Central memory CD8-positive, alpha-beta T cell (primary cell): ENCODE measurements around the gene SGMS1.
"Not testable (repeated sequence)": the region's sequence is repeated elsewhere in the genome, so short reads cannot be mapped to it uniquely, and the experiment has no call there.

Source experiments
- ATAC-seq: fragments of 150-1000 bp; cut with Tn5 transposase; replicated peaks from 2 replicates; pipeline ENCODE4 v1.10.0; 2022; ENCODE audit warnings: mild to moderate bottlenecking, moderate FRiP score, moderate number of reproducible peaks; ENCODE audit not compliant: poor library complexity, severe bottlenecking; ENCODE audit errors: extremely low read depth
- DNase-seq, 2 donors: peaks; one replicate each; pipeline ENCODE4 v3.0.0; 2021; ENCODE audit warnings: low spot score in 2 of 2
- H3K27ac Mint-ChIP-seq: one replicate; pipeline ENCODE4 v1.8.0; 2022; ENCODE audit warnings: low read depth, mild to moderate bottlenecking, moderate library complexity, mixed read lengths
- H3K27me3 Mint-ChIP-seq: one replicate; pipeline ENCODE4 v1.8.0; 2022; ENCODE audit warnings: mixed read lengths
- H3K36me3 Mint-ChIP-seq: one replicate; pipeline ENCODE4 v1.8.0; 2022; ENCODE audit warnings: mild to moderate bottlenecking, moderate library complexity, mixed read lengths; ENCODE audit not compliant: insufficient read depth
- H3K4me1 Mint-ChIP-seq: one replicate; pipeline ENCODE4 v1.8.0; 2022; ENCODE audit warnings: mixed read lengths
- H3K4me3 Mint-ChIP-seq: one replicate; pipeline ENCODE4 v1.8.0; 2022; ENCODE audit warnings: mild to moderate bottlenecking, moderate library complexity, mixed read lengths
- H3K9me3 Mint-ChIP-seq: one replicate; pipeline ENCODE4 v1.8.0; 2022; ENCODE audit warnings: mixed read lengths

SGMS1 gene

GRCh38 chr10:50580262-50580891 lies 43.4 kb downstream of the SGMS1 start:
- Mint-ChIP-seq H3K4me1 (peaks cover 58% of the 10 kb centered on the region), H3K9me3 (no peaks in the 10 kb centered on the region), H3K27me3 (no peaks in the 10 kb centered on the region), H3K27ac (peak overlapping the region; percentile 48), H3K4me3 (no peak overlapping the region), H3K36me3 (no peaks in the 10 kb centered on the region)
- ATAC-seq (no peak), DNase-seq (no peak)

GRCh38 chr10:50579491-50580261 lies 44.1 kb downstream of the SGMS1 start:
- Mint-ChIP-seq H3K27ac (peak overlapping the region; percentile 48), H3K27me3 (no peaks in the 10 kb centered on the region), H3K36me3 (no peaks in the 10 kb centered on the region), H3K9me3 (no peaks in the 10 kb centered on the region), H3K4me1 (peaks cover 58% of the 10 kb centered on the region), H3K4me3 (no peak overlapping the region)
- DNase-seq (no peak), ATAC-seq (no peak)

- H3K27ac Mint-ChIP-seq = peak overlapping the region; percentile 29
- no peak for ATAC-seq
- no peaks in the 10 kb centered on the region for H3K9me3 Mint-ChIP-seq
- DNase-seq = no peak
- H3K36me3 Mint-ChIP-seq = no peaks in the 10 kb centered on the region
- peaks cover 65% of the 10 kb centered on the region for H3K4me1 Mint-ChIP-seq
- no peaks in the 10 kb centered on the region for H3K27me3 Mint-ChIP-seq
- H3K4me3 Mint-ChIP-seq = no peak overlapping the region
These were observed 44.8 kb downstream of the SGMS1 start for GRCh38 chr10:50578949-50579348.

- Mint-ChIP-seq H3K36me3 (peaks cover 2% of the 10 kb centered on the region), H3K27me3 (no peaks in the 10 kb centered on the region), H3K27ac (no peak overlapping the region), H3K4me1 (peaks cover 77% of the 10 kb centered on the region), H3K9me3 (no peaks in the 10 kb centered on the region), H3K4me3 (no peak overlapping the region)
- DNase-seq = no peak
- ATAC-seq = peak; percentile 16
These were observed 45.9 kb downstream of the SGMS1 start for GRCh38 chr10:50577681-50578350.

GRCh38 chr10:50577010-50577409 lies 46.7 kb downstream of the SGMS1 start:
- Mint-ChIP-seq H3K27ac (peak overlapping the region; percentile 66), H3K4me3 (no peak overlapping the region), H3K4me1 (peaks cover 85% of the 10 kb centered on the region), H3K9me3 (no peaks in the 10 kb centered on the region), H3K27me3 (no peaks in the 10 kb centered on the region), H3K36me3 (peaks cover 2% of the 10 kb centered on the region)
- no peak for ATAC-seq
- no peak for DNase-seq

- no peak for DNase-seq
- peak; percentile 81 for ATAC-seq
- peaks cover 2% of the 10 kb centered on the region for H3K36me3 Mint-ChIP-seq
- no peak overlapping the region for H3K4me3 Mint-ChIP-seq
- no peaks in the 10 kb centered on the region for H3K9me3 Mint-ChIP-seq
- H3K27me3 Mint-ChIP-seq = no peaks in the 10 kb centered on the region
- peak overlapping the region; percentile 66 for H3K27ac Mint-ChIP-seq
- peaks cover 82% of the 10 kb centered on the region for H3K4me1 Mint-ChIP-seq
These were observed 47.4 kb downstream of the SGMS1 start for GRCh38 chr10:50576245-50576815.

GRCh38 chr10:50575477-50576244 lies 48.1 kb downstream of the SGMS1 start:
- peaks cover 77% of the 10 kb centered on the region for H3K4me1 Mint-ChIP-seq
- H3K9me3 Mint-ChIP-seq = no peaks in the 10 kb centered on the region
- peak overlapping the region; percentile 66 for H3K27ac Mint-ChIP-seq
- H3K27me3 Mint-ChIP-seq = no peaks in the 10 kb centered on the region
- DNase-seq (no peak), ATAC-seq (no peak)
- H3K4me3 Mint-ChIP-seq = no peak overlapping the region
- H3K36me3 Mint-ChIP-seq = peaks cover 2% of the 10 kb centered on the region

GRCh38 chr10:50574931-50575330 lies 48.8 kb downstream of the SGMS1 start:
- DNase-seq (no peak), ATAC-seq (no peak)
- no peak overlapping the region for H3K4me3 Mint-ChIP-seq
- no peak overlapping the region for H3K27ac Mint-ChIP-seq
- H3K36me3 Mint-ChIP-seq = peaks cover 2% of the 10 kb centered on the region
- peaks cover 70% of the 10 kb centered on the region for H3K4me1 Mint-ChIP-seq
- H3K9me3 Mint-ChIP-seq = no peaks in the 10 kb centered on the region
- H3K27me3 Mint-ChIP-seq = no peaks in the 10 kb centered on the region

- ATAC-seq (no peak), DNase-seq (no peak)
- H3K4me1 Mint-ChIP-seq = peaks cover 63% of the 10 kb centered on the region
- H3K9me3 Mint-ChIP-seq = no peaks in the 10 kb centered on the region
- peaks cover 2% of the 10 kb centered on the region for H3K36me3 Mint-ChIP-seq
- no peak overlapping the region for H3K4me3 Mint-ChIP-seq
- peak overlapping the region; percentile 33 for H3K27ac Mint-ChIP-seq
- no peaks in the 10 kb centered on the region for H3K27me3 Mint-ChIP-seq
These were observed 49.5 kb downstream of the SGMS1 start for GRCh38 chr10:50574305-50574704.

- no peaks in the 10 kb centered on the region for H3K9me3 Mint-ChIP-seq
- DNase-seq (no peak), ATAC-seq (no peak)
- no peak overlapping the region for H3K4me3 Mint-ChIP-seq
- peaks cover 45% of the 10 kb centered on the region for H3K4me1 Mint-ChIP-seq
- H3K27me3 Mint-ChIP-seq = no peaks in the 10 kb centered on the region
- H3K27ac Mint-ChIP-seq = no peak overlapping the region
- H3K36me3 Mint-ChIP-seq = peaks cover 2% of the 10 kb centered on the region
These were observed 51.7 kb downstream of the SGMS1 start for GRCh38 chr10:50572017-50572491.

GRCh38 chr10:50568750-50569149 lies 55.0 kb downstream of the SGMS1 start:
- not testable (repeated sequence) for H3K9me3 Mint-ChIP-seq, ATAC-seq, DNase-seq, H3K4me3 Mint-ChIP-seq, H3K27ac Mint-ChIP-seq, H3K36me3 Mint-ChIP-seq, H3K27me3 Mint-ChIP-seq
- peaks cover 30% of the 10 kb centered on the region for H3K4me1 Mint-ChIP-seq

GRCh38 chr10:50567384-50567783 lies 56.4 kb downstream of the SGMS1 start:
- no peaks in the 10 kb centered on the region for H3K27me3 Mint-ChIP-seq
- no peak overlapping the region for H3K4me3 Mint-ChIP-seq
- no peak for DNase-seq
- no peaks in the 10 kb centered on the region for H3K36me3 Mint-ChIP-seq
- no peaks in the 10 kb centered on the region for H3K9me3 Mint-ChIP-seq
- peaks cover 21% of the 10 kb centered on the region for H3K4me1 Mint-ChIP-seq
- ATAC-seq = no peak
- no peak overlapping the region for H3K27ac Mint-ChIP-seq
